Peyer's patch (tissue), 4 donors: ENCODE results near the gene CD247.

ENCODE experiments used
- CTCF ChIP-seq, 6 experiments: fragments of 450-650 bp in 4 of 6; fragments of 200-600 bp in 2 of 6; sonication (generic) in 1 of 6; IDR thresholded peaks; one replicate each; pipeline ENCODE4 v1.5.1; 2017 to 2019; ENCODE audit warnings: antibody characterized with exemption in 6 of 6, mild to moderate bottlenecking in 3 of 6, moderate library complexity in 1 of 6
- POLR2A ChIP-seq, 2 donors: fragments of 450-650 bp; IDR thresholded peaks; one replicate each; pipeline ENCODE4 v1.5.1; 2017; ENCODE audit warnings: antibody characterized with exemption in 2 of 2, mild to moderate bottlenecking in 2 of 2, moderate library complexity in 2 of 2

DNA sequence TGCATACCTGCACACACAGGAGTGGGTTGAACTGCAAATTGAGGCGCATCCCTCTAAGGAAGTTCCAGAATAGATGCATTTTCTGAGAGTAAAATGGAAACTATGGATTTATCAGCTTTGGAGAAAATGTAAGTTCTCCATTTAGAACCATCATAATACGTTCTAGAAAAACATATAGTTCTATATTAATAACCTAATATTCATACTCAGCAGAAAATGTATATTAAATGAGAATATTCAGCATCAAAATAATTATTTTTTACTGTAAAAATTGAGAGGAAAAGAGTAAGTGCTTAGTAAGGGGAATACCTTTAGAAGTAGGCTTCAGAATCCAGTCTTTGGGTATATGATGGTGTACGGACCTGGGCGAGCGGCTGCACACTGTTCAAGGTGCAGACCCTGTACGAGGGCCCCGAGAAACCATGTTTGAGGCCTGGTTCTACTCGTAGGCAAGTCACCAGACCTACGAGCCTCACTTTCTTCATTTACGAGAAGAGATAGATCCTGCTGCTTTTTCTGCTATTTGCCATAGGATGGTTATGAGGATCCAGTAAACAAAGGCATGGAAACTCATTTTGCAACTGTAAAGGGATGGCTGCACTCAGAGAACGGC, 6.8 kb downstream of the CD247 start:
- TF ChIP-seq POLR2A (IDR thresholded peaks at IDR 0.05) (no peak), CTCF (IDR thresholded peaks at IDR 0.05) (no peak)
